Fibroblast of lung (primary cell): ENCODE results near the gene RWDD4.

Experiments
- CTCF ChIP-seq, 2 donors: IDR thresholded peaks in 1 of 2; conservative IDR thresholded peaks in 1 of 2; 1 replicate in 1 of 2; 2 replicates in 1 of 2; pipeline ENCODE4 v1.5.1; 2011 to 2012; ENCODE audit warnings: low read length in 2 of 2, control low read depth in 1 of 2, inconsistent platforms in 1 of 2, low read depth in 1 of 2, mild to moderate bottlenecking in 1 of 2
- EZH2 ChIP-seq: IDR thresholded peaks from 2 replicates; pipeline ENCODE4 v1.5.1; 2012; ENCODE audit warnings: low read length, control low read depth, mild to moderate bottlenecking; ENCODE audit errors: missing control alignments

- TF ChIP-seq CTCF (conservative IDR thresholded peaks at IDR 0.05 in 1 of 2, IDR thresholded peaks at IDR 0.05 in 1 of 2; ENCODE audit: low read depth in 1 of 2, low read length in 2 of 2) = no peak
- no peak for TF ChIP-seq EZH2
Measured at GRCh38 chr4:183594823-183595222, 64.2 kb downstream of the RWDD4 start.
